ENCODE measurements around the gene INSM2.

INSM2 gene, protein sequence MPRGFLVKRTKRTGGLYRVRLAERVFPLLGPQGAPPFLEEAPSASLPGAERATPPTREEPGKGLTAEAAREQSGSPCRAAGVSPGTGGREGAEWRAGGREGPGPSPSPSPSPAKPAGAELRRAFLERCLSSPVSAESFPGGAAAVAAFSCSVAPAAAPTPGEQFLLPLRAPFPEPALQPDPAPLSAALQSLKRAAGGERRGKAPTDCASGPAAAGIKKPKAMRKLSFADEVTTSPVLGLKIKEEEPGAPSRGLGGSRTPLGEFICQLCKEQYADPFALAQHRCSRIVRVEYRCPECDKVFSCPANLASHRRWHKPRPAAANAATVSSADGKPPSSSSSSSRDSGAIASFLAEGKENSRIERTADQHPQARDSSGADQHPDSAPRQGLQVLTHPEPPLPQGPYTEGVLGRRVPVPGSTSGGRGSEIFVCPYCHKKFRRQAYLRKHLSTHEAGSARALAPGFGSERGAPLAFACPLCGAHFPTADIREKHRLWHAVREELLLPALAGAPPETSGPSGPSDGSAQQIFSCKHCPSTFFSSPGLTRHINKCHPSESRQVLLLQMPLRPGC

DNA sequence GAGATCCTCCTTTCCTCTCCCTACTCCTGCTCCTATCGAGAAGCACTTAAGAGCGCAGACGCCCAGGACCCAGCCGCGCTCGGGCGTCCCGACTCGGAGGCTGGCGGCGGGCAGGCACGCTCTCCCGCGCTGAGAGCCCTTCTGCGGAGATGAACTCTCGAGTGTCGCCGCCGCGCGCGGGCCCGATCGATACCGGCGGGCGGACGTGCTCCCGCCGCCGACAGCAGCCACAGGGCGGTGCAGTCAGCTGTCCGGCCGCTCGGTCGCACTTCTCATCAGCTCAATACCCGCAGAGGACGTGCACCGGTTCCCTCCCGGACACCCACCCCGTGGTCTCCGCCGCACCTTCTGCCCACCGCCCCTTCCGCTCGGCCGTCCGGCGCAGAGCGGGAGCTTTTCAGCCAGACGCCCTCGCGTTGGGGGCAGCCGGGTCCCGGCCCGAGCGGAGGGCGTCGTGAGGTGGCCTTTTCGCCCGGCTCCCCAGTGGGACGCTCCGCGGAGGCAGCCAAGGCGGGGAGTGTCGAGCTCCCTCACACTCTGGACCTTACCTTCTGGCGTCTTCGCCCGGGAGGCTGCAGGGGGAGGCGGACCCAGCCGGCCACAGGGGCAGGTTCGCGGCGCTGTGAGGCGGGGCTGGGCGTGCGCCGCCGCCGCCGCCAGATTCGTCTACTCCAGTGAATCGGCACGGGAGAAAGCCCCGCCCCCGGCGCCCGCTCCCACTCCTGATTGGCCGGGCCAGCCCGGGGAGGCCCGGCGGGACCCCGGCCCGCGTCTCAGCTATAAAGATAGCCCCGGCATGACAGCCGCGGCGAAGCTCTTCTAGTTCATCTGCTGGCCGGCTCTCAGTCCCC, at the start of gene INSM2:
INSM2 (plus strand) TSS at position 808 of the 851 bp plus-strand sequence. CDS start 89 bp downstream, outside the sequence.
- peak in 2 of 3 donors; percentile 54 to 79 for DNase-seq (ENCODE audit: low read depth in 2 of 3, low spot score in 1 of 3)

DNA sequence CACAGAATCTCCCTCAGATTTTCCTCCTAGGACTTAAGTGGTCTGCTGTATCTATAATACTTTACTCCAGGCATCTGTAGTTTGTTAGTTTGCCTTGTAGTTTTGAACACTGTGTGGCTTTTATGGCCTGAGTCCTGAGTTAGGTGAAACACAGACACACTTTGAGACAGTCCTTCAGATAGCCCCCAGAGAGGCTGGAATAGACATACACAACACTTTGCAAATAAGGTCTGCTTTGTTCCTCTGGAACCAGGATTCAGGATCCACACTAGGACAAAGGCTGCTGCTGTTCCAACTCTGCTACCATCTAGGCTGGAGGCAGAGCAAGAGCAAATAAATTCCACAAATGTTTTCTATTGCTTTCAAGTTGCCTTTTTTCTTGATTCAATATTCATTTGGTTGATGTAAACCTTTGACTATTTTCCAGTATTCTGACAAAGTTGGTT, 41.4 kb upstream of the INSM2 start:
- no peak for DNase-seq (ENCODE audit: low read depth in 2 of 3, low spot score in 1 of 3)

DNA sequence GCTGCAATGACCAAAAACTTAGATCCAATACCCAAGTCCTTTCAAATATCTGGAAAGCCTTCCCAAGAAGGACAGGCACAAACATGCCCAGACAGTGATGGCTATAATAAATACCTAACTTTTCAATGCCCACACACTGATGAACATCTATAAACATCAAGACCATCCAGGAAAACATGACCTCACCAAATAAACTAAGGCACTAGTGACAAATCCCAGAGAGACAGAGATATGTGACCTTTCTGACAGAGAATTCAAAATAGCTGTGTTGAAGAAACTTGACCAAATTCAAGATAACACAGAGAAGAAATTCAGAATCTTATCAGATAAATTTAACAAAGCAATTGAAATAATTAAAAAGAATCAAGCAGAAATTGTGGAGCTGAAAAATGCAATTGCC, 38.7 kb upstream of the INSM2 start:
- DNase-seq (ENCODE audit: low read depth in 2 of 3, low spot score in 1 of 3): no peak

DNA sequence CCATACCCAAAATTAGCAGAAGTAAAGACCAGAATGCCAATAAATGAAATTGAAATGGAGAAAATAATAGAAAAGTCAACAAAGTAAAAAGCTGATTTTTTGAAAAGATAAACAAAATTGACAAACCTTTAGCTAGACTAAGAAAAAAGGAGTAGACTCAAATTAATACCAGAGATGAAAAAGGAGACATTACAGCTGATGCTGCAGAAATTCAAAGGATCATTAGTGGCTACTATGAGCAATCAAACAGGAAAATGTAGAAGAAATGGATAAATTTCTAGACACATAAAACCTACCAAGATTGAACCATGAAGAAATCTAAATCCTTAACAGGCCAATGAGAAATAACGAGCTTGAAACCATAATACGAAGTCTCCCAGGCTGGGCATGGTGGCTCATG, 34.8 kb upstream of the INSM2 start:
- DNase-seq (ENCODE audit: low read depth in 2 of 3, low spot score in 1 of 3): no peak

DNA sequence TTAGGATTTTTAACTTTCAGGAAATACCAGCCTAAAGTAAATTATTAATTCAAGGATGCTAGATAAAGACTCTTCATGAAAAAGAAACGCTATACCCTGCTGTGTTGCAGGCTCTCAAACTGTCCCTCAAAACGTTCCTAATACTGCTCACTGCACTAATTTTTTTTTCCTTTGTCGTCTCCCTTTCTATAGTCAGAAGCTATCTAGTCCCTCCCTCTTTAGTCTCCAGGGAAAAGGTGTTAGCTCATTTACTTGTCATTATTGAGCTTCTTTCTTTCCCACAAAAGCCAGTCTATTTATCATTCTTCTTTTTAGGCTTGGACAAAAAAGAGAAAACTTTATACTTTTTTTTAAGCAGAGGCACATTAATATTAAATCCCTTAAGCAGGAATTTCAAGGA, 30.3 kb upstream of the INSM2 start:
- no peak for DNase-seq (ENCODE audit: low read depth in 2 of 3, low spot score in 1 of 3)

DNA sequence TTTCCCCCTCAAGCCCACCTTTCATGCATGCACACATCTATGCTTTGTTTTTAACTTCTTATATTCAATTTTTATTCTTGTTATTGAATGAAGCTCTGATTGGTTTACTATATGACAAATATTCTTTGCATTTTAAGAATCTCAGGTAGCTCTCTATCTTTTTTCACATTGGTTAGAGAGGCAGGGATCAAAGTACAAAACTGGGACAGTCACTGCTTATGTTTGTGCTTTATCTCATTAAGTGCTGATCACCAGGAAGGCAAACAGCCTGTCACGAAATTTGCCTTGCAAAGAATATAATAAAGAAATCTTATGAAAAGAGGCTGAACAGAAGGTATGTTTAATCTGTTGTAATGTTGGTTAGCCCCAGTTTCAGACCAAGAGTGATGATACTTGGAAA, 29.7 kb upstream of the INSM2 start:
- no peak for DNase-seq (ENCODE audit: low read depth in 2 of 3, low spot score in 1 of 3)

DNA sequence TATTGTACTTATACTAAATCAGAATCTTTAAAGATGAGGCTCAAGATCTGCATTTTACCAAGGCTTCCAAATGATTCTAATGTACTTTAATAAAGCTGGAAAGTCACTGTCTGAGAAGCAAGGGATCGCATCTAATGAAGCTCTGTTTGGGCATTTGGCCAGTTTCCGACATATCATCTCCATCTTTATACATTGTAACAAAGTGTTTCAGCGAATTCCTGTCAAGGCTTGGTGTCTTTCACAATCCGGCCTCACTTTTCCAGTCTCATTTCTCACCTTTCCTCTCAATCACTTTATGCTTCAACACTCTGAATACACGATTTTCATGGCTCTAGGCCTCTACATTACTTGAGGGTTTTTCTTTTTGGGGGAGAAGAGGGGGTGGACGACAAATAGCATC, 27.5 kb upstream of the INSM2 start:
- no peak for DNase-seq (ENCODE audit: low read depth in 2 of 3, low spot score in 1 of 3)

DNA sequence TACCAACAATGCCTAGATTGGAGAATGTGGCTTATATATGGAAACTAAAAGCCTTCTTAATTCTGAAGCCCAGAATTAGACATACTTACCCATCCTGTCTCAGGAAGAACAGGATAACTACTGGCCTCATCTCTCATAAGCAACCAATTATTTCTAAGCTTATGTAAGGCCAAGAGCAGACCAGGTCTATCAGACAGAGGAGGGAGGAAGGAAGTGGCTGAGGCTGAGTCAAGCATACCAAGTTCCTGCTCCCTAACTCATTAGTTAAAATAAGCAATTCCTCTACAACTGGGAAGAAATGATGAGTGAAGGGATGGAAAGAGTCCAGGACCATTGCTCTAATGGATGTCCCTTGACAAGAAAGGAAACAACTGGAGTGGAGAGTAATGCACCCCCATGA, 27.0 kb upstream of the INSM2 start:
- no peak for DNase-seq (ENCODE audit: low read depth in 2 of 3, low spot score in 1 of 3)

DNA sequence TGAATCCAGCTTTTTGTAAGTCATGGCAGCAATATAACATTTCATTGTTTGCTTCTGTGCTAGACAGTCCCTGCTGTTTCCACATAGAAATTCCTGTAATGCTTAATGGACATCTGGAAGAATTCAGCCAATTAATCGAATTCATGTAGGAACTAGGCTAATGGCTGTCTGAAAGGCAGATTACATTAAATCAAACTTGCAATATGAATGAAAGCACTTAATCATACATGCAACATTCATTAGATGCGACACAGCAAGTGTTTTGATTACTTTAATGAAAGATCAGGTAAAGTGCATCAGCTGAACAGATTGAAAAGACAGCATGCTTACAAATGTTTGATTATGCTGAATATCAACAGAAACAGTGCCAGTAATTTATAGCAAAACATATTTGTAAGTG, 24.1 kb upstream of the INSM2 start:
- no peak for DNase-seq (ENCODE audit: low read depth in 2 of 3, low spot score in 1 of 3)

DNA sequence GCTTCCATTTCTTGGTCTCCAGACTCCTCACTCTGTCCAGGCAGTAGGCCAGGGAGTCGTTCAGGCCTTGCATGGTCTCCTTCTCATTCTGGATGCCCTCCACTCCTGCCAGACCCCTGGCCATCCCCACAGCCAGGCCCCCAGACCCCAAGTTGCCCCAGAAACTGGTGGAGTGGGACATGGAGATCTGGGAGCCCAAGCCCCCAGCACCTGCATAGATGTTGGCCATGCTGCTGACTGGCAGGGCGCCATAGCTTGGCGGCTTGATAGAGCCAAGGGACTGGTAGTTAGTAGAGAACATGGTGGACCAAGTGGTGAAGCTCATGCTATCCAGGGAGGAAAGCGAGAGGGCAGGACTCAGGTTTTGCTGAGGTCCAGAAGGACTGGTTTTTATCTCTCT, 21.2 kb upstream of the INSM2 start:
- no peak for DNase-seq (ENCODE audit: low read depth in 2 of 3, low spot score in 1 of 3)

DNA sequence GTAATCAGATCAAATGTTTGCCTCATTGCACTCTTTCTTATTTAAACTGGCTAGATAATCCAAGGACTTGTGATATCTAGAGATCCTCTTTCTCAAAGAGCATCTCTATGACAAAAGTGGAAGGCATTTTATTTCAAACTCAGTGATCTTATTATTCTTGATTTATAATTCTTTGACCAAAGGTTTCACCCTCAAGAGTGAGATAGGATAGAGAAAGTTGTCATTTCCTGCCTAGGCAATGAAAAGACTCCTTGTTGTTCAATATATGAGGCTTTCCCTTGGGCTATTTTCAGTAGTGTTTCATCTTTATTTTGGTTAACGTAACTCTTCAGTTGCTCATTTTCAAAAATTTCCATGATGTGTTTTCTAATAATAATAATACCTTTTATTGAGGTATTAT, 18.0 kb upstream of the INSM2 start:
- no peak for DNase-seq (ENCODE audit: low read depth in 2 of 3, low spot score in 1 of 3)

DNA sequence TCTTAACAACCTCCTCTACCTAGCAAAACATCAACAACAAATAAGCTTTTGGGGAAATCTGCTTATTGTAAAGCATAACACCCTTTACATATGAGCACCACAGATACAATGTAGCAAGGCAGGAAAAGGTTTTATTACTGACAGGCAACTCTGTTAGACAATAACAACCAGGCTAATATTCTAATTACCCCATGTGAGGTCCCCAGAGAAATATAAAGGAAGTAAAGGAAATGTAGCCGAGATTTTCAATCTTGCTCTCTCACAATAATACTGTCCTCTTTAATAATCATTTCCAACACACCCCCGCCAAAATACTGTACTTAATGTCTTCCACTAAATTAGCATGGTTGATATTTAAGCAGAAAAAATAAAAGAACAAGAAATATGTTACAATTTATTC, 14.0 kb upstream of the INSM2 start:
- no peak for DNase-seq (ENCODE audit: low read depth in 2 of 3, low spot score in 1 of 3)

DNA sequence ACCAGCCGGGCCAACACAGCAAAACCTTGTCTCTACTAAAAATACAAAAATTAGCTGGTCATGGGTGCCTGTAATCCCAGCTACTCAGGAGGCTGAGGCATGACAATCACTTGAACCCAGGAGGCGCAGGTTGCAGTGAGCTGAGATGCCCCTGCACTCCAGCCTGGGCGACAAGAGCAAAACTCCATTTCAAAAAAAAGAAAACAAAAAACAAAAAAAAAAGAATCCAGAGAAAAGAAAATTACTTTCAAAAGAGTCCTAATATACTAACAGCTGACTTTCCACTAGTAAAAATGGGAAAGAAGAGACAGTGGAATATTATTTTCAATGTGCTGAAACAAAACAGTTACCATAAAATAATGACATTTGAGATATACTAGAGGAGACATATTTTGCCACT, 8.3 kb upstream of the INSM2 start:
- DNase-seq (ENCODE audit: low read depth in 2 of 3, low spot score in 1 of 3): no peak

DNA sequence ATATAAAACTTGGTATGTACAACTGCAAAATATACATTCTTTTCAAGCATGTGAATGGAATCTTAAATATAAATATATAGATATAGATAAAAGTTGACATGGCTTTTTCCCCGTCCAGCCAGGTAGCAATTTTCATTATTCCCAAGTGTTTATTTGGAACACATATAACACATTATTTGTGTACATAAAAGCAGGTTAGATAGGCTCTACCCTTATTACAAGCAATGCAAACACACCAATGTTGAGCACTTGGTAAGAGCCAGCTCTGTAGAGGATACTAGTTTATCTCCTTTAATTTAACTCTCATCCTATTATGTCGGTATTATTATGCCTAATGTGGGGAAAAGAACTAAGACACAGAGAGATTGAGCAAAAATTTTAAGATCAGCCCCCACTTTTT, 7.0 kb upstream of the INSM2 start:
- no peak for DNase-seq (ENCODE audit: low read depth in 2 of 3, low spot score in 1 of 3)

DNA sequence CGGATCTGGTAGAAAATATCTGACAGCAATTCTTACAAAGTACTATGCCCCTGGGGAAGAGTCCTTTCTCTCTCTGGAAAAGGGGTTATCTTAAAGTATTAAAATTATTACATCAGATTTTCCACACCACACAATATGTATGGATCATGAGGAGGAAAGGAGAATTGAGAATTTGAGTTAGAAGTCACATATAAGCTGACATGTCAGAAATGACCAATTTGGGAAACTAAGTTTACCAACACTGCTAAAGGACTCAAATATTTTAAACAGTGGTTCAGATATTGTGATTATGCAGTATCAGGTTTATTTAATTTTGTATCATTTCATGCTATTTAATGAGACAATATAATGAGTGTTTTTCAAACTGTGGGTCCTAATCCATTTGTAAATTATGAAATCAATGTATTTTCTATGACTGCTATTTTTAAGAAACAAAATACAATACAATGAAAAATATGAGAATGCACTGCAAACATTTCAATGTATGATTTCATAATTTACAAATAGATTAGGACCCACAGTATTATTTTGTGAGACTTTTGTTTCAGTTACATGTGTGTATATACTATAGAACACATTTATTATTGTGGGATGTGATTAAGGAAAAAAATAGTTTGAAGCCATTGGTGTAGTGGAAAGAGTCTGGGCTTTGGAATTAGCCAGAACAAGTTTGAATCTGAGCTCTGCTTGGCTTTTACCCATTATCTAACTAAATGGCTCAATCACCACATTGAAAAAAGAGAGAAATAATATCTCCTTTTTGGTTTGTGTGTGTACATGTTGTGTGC, 1.8 kb upstream of the INSM2 start:
- no peak for DNase-seq (ENCODE audit: low read depth in 2 of 3, low spot score in 1 of 3)

DNA sequence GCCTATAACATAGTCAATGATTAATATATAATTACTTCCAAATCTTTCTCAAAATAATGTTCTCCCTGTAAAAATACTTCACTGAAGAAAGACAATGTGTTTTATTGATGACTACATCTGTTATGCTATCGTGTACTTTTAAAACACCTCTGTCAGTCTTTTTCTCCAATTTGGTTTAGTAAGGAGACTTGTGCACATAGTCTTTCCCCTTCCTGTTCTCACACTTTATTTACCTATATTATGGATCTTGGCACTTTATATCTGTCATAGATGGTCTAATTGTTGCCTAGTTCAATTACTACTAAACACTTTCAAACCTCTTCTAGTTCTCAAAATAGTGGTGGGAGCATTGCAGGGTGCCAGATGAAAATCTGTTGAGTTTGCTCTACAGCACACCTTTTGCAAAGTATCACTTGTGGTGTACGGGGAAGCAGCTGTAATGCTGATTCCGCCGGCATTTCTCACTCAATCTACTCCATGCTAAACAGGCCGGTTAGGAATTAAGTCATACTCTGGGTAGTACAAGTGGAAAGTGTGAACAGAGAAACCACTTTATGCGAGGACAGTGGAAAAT, 1.1 kb upstream of the INSM2 start:
- DNase-seq (ENCODE audit: low read depth in 2 of 3, low spot score in 1 of 3): no peak

DNA sequence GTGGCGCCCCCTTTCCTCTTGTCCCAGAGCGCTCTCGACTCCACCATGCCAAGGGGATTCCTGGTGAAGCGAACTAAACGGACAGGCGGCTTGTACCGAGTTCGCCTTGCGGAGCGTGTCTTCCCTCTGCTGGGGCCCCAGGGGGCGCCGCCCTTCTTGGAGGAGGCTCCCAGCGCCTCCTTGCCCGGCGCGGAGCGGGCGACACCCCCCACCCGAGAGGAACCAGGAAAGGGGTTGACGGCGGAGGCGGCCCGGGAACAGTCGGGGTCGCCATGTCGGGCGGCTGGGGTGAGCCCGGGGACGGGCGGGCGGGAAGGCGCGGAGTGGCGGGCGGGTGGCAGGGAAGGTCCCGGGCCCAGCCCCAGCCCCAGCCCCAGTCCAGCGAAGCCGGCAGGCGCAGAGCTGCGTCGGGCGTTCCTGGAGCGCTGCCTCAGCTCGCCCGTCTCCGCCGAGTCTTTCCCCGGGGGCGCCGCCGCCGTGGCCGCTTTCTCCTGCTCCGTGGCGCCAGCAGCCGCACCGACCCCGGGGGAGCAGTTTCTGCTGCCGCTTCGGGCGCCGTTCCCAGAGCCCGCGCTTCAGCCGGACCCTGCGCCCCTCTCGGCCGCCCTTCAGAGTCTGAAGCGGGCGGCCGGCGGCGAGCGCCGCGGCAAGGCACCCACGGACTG, 376 bp downstream of the INSM2 start:
- peak in 1 of 3 donors; percentile 12 for DNase-seq (ENCODE audit: low read depth in 2 of 3, low spot score in 1 of 3)

DNA sequence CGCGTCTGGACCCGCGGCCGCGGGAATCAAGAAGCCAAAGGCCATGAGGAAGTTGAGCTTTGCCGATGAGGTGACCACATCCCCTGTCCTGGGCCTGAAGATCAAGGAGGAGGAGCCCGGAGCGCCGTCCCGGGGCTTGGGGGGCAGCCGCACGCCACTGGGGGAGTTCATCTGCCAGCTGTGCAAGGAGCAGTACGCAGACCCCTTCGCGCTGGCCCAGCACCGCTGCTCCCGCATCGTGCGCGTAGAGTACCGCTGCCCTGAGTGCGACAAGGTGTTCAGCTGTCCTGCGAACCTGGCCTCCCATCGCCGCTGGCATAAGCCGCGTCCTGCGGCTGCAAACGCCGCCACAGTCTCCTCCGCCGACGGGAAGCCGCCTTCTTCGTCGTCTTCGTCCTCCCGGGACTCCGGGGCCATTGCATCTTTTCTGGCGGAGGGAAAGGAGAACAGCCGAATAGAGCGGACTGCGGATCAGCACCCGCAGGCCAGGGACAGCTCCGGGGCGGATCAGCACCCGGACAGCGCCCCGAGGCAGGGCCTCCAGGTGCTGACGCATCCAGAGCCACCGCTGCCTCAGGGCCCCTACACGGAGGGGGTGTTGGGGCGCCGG, 1.0 kb downstream of the INSM2 start:
- DNase-seq (ENCODE audit: low read depth in 2 of 3, low spot score in 1 of 3): peak in 2 of 3 donors; percentile 60 to 63

DNA sequence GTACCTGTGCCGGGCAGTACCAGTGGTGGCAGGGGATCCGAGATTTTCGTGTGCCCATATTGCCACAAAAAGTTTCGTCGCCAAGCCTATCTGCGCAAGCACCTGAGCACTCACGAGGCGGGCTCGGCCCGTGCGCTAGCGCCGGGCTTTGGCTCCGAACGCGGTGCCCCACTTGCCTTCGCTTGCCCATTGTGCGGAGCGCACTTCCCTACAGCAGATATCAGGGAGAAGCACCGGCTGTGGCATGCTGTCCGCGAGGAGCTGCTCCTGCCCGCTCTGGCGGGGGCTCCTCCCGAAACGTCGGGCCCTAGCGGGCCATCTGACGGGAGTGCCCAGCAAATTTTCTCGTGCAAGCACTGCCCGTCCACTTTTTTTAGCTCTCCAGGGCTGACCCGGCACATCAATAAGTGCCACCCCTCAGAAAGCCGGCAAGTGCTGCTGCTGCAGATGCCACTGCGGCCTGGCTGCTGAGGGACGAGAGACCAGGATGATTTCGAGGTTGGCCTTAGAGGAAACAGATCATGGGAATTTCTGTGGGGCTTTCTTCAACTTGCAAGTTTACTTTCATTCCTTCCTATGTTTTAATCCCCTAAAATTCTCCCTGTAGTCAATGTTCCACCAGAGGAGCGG, 1.6 kb downstream of the INSM2 start:
- DNase-seq (ENCODE audit: low read depth in 2 of 3, low spot score in 1 of 3): no peak

Data from stimulated activated CD4-positive, alpha-beta T cell treated with anti-CD3 and anti-CD28 coated beads, Interleukin-12 subunit alpha, Interleukin-12 subunit beta, amount 100 ng/mL, for 48 hours (primary cell).